SIG-M5 treated with dmso at 0.1 percent for 504 hours (cell line): ENCODE data around the gene NT5C3B.
"Not testable (repeated sequence)": the region's sequence is repeated elsewhere in the genome, so short reads cannot be mapped to it uniquely, and the experiment has no call there.

Experiments
- DNase-seq: peaks from one replicate; lab custom pipeline; 2025; ENCODE audit not compliant: unreplicated experiment; lab: John Stamatoyannopoulos, UW

Gene NT5C3B

GRCh38 chr17:41835800-41836549 lies at the start of gene NT5C3B:
TSS of gene NT5C3B (minus strand) at chr17:41836232. CDS start at chr17:41836193, 39 bp downstream.
- DNase-seq, result no peak

- DNase-seq, result no peak
Observed at GRCh38 chr17:41885733-41886132, 49.7 kb upstream of the NT5C3B start.

GRCh38 chr17:41882756-41883155 lies 46.7 kb upstream of the NT5C3B start:
- no peak for DNase-seq

- DNase-seq, result no peak
Observed at GRCh38 chr17:41880130-41880529, 44.1 kb upstream of the NT5C3B start.

- DNase-seq, result not testable (repeated sequence)
Observed at GRCh38 chr17:41874293-41874670, 38.2 kb upstream of the NT5C3B start.

GRCh38 chr17:41873559-41874292 lies 37.7 kb upstream of the NT5C3B start:
- DNase-seq, result no peak

- no peak for DNase-seq
Observed at GRCh38 chr17:41871789-41872188, 35.8 kb upstream of the NT5C3B start.

GRCh38 chr17:41870627-41871026 lies 34.6 kb upstream of the NT5C3B start:
- no peak for DNase-seq

GRCh38 chr17:41870097-41870496 lies 34.1 kb upstream of the NT5C3B start:
- DNase-seq, result no peak

- no peak for DNase-seq
Observed at GRCh38 chr17:41869426-41869825, 33.4 kb upstream of the NT5C3B start.

GRCh38 chr17:41868568-41868967 lies 32.5 kb upstream of the NT5C3B start:
- no peak for DNase-seq

- no peak for DNase-seq
Observed at GRCh38 chr17:41865596-41865893, 29.5 kb upstream of the NT5C3B start.

GRCh38 chr17:41864836-41865595 lies 29.0 kb upstream of the NT5C3B start, which contains the start of gene KLHL11:
TSS of gene KLHL11 (minus strand) at chr17:41865423. CDS start at chr17:41865370, 53 bp downstream.
- peak; percentile 90 for DNase-seq

- DNase-seq, result peak; percentile 22
Observed at GRCh38 chr17:41864498-41864835, 28.4 kb upstream of the NT5C3B start.

- no peak for DNase-seq
Observed at GRCh38 chr17:41863074-41863848, 27.2 kb upstream of the NT5C3B start.

- no peak for DNase-seq
Observed at GRCh38 chr17:41860254-41860931, 24.4 kb upstream of the NT5C3B start.

- DNase-seq, result not testable (repeated sequence)
Observed at GRCh38 chr17:41851382-41851781, 15.3 kb upstream of the NT5C3B start.

GRCh38 chr17:41849251-41849990 lies 13.4 kb upstream of the NT5C3B start:
- no peak for DNase-seq

GRCh38 chr17:41848788-41849187 lies 12.8 kb upstream of the NT5C3B start:
- no peak for DNase-seq

- DNase-seq, result no peak
Observed at GRCh38 chr17:41844971-41845370, 8.9 kb upstream of the NT5C3B start.
